Inflammatory macrophage treated with lipopolysaccharide for 1 hour (primary cell): Measurements from ENCODE around the gene IGSF21.

Source experiments
- DNase-seq, 2 donors: peaks; one replicate each; pipeline ENCODE4 v3.0.0-alpha.2; 2020 to 2022

IGSF21 gene

GRCh38 chr1:18148461-18148860 is 40.9 kb downstream of the IGSF21 start:
- DNase-seq: no peak

DNA sequence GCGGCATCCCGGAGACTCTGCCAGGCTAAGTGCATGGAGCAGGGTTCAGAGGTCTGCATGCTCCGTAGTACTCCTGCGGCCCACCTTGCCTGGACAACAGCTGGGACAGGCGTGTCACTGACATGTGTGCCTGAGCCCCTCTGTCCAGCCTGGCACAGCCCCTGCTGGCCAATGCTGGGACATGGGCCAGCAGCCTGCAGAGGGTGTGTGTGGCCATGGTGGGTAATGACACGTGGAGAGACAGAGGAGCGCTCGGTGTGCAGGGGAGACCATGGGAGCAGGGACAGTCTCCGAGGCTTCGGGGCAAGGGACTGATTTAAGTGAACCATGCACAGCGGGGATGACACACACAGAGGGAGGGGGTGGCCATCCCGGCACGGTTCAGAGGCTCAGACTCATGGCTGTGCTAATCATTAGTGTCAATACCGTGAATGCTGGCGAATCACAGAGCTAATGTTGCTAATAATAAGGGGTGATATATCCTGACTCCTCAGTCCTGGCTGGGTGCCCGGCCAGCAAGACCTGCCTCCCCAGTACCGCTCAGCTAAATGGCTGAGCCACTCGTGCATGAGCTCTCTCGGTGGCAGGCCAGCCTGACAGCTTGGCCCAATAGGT is 41.5 kb downstream of the IGSF21 start:
- no peak for DNase-seq

- no peak for DNase-seq
These were observed 44.0 kb downstream of the IGSF21 start for GRCh38 chr1:18151436-18152122.

DNA sequence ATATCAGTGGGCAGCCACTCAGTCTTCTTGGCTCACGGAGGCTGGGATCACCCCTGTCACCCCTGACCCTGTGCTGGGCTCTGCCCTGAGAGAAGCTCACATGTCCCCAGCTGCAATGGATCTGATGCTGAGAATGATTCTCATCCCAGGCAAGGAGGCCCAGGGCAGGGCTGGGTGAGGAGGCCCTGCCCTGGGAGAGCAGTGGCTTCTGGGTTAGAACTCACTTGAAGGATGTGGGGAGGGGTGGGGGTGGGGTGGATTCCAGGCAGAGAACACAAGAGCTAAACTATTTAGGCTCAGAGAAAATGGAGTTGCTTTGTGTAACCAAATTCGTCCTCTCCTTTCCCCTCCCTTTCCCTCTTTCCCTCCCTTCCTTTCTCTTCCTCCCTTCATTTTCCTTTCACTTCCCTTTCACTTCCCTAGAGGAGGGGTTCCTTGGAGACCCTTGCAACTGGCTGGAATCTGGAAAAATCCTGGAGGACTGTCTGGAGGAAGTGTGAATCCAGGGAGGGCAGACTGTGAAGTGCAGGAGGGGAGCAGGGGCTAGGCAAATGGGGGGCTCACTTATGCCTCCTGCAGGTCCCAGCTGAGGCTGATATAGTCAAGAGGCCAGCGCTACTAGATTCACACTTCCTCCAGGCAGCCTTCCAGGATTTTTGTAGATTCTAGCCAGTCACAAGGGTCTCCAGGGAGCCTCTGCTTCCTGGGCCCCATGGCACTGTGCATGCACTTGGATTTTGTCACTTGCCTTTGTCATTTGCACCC is 47.0 kb downstream of the IGSF21 start:
- DNase-seq: no peak

DNA sequence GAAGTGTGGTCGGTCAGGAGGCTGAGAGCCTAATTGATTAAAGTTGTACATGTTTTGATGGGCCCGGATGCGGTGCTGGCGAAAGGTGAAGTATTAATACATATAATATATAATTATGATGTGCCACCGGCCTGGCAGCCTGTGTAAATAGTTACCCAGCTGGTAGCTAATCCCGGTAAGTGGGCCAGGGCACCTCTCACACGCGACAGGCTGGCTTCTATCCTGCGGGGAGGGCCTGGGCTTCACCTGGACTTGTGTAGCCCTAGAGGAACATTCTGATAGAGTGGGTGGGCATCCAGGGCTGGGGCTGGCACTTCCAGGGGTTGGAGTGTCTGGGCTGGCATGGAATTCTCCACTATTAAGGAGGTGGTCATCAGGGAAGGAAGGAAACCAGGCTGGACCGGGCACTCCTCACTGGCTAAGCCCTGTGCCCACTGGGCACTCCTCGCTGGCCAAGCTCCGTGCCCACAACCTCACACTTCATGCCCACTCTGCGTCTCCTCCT is 48.3 kb downstream of the IGSF21 start:
- no peak for DNase-seq

DNA sequence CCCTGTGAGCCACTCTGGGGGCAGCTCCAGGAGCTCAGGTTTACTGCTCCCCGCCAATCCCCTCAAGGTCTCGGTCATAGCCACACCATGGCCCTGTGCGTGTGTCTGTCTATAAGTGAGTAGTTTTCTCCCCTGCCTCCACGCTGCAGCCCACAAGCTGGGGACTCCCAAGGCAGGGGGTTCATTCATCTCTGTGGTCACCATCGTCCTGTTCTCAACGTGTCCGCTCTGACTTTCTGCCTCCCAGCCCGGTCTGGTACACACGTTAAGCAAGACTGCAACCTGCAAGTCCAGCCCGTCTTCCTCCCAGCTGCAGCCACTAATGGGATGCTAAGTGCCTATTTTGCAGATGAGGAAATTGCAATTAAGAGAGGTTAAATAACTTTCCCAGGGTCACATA is 49.8 kb downstream of the IGSF21 start:
- no peak for DNase-seq

- DNase-seq: no peak
These were observed 50.4 kb downstream of the IGSF21 start for GRCh38 chr1:18157968-18158367.

- DNase-seq: no peak
These were observed 51.1 kb downstream of the IGSF21 start for GRCh38 chr1:18158714-18159113.

DNA sequence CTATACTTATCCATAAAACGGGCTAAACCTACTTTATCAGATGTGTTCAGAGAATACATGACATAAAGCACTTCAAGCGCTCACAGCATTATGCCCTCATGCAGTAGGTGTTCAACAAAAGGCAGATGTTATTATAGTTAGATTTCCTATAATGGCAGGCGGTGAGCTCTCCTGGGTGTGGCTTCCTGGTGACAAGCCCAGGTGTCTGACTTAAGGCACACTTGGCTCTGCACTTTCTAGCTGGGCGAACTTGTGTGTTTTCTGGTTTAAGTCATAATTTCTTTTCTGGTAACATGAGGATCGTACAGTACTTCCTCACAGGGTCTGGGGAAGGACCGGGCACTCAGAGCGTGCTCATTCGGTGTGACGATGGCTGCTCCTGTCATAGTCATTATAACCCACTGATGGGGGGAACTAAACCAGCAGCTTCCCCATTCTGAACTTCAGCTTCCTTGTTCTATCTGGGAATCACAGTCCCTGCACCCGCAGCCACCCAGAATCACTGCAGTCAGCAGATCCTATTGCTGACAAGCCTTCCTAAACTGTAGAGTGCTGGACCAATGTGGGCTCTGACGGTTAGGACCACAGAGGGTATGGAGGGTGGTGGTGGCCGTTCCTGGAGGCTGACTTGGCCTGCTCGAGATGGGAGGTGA is 52.8 kb downstream of the IGSF21 start:
- DNase-seq: peak; percentile 82

DNA sequence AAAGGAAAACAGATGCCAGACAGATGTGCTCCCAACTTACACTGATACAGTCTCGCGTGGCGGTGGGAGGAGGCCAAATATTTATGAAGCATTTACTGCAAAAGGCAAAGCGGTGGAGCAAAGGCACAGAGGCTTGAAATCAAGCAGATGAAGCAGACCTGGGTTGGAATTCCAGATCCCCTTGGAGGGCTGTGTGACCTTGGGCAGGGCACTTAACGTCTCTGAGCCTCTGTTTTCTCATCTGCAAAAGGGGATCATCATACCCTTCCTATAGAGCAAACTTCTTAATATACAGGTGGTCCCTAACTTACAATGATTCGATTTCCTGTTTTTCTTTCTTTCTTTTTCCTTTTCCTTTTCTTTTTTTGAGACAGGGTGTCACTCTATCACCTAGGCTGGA is 54.1 kb downstream of the IGSF21 start:
- no peak for DNase-seq

GRCh38 chr1:18165640-18166039 is 58.0 kb downstream of the IGSF21 start:
- peak; percentile 6 to 12 for DNase-seq

GRCh38 chr1:18166341-18166740 is 58.7 kb downstream of the IGSF21 start:
- DNase-seq: no peak

DNA sequence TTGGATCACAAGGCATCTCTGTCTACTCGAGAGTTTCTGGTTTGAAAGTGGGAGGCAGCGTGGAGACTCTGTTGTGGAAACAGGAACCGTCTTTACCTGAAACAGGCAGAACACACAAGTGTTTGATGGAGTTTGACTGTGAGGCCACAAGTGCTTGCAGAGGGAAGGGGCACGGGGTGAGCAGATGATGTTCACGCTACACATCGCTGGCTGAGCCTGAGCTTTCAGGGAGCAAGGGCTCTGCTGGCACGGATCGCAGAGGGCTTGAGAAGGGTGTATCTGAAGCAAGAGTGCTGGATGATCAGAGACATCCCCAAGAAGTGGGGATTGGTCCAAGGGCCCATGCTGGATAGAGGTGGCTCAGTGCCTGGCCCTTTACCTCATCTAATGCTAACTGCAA is 59.3 kb downstream of the IGSF21 start:
- DNase-seq: no peak

DNA sequence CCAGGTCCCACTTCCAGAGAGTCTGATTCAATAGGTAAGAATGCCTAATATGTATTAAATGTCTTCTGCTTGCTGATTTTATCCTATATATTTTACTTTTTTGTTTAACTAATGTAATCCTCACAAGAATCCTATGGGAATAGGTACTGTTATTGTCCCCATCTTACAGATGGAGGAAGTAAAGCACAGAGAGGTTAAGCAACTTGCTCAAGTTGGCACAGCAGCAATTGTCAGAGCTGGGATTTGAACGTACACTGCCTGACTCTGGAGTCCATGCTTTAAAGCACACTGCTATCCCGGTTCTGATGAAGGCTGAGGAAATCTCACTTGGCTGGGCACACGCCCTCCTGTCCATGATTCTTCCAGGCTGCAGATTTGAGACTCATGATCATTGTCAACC is 62.8 kb downstream of the IGSF21 start:
- DNase-seq: no peak

DNA sequence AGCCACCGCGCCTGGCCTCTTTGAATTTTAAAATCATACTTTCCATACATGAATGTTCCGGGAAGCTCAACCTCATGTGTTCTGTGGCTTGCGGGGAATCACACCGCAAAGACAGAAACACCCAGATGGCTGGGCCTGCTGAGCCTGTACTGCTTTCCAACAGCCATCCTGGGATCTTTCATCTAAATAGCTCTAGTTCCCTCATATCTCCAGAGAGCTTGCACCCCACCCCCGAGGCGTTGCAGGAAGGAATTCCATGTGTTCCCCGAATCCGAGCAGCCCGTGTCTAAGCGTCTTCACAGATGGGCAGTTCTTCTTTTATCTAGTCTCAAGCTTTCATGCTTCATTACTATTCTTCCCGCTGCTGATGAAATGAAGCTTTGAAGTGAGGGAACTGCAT is 66.4 kb downstream of the IGSF21 start:
- DNase-seq: no peak

DNA sequence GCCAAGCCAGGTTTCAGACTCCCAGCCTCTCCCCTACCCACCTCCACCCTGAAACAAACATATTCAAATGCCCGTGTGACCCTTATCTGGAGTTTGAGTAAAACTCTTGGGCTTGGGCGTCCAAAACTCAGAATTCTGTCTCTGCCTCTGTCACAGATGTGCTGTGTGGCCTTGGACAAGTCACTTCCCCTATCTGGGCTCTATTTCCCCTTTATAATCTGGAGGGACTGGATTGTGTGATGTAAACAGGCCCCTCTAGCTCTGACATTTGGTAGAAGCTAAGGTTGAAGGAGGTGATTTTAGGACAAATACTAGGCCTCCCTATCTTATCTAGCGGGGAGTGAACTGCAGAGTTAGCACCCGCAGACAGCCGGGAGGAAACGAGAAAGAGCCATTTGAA is 67.5 kb downstream of the IGSF21 start:
- DNase-seq: peak in 1 of 2 donors; percentile 10

DNA sequence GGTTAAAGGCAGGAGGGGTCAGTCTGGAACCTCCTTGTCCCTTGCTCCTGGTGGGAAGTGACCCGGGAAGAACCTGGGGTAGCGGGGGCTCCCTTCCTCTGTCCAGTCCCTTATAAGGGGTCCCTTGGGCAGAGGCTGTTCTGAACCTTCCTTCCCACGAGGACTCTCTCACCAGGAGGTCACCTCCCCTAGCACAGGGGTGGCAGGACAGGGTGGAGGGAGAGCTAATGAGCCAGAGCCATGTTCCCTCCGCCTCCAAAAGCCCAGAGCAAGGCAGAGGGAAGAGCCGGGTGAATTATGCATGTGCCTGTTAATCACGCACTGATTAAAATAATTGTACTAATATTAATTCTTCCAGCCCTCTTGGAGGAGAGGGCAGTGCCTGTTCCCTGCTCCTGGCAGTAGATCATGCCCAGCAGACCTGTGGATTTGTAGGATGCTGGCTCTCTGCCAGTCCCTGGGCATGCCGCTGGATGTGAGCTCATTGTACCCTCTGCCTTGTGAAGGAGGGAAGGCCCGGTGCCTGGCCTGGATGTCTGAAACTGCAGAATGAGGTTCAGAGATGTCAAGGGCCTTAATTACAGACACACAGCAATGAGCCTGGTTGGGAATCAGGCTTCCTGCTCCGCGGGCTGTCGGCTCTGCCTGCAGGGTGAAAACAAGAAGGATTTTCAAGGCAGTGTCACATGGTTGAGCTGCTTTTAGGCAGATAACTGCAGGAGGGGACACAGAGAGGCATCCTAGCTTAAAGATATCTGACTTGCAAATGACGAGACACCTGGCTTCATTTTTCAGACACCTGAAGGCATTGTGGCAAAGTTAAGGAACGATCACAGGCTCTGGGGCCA is 68.2 kb downstream of the IGSF21 start:
- DNase-seq: no peak

DNA sequence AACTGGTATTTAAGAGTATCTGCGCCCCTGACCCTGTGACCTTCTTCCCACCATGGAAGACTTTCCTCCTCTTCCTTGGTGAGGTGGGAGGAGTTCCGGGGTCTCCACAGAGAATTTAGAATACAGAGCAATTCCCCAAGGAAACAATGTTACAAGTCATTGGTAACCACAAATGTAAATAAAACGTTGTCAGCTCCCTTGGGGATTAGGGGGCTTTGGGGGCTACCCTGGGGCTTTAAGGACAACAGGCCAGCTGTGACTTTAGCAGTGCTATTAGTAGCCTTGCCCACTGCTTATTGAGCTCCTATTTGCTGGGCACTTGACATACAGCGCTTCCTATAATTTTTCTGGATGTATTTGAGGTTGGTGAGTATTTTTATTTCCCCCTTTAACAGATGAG is 69.0 kb downstream of the IGSF21 start:
- no peak for DNase-seq

- DNase-seq: peak; percentile 28 to 46
These were observed 70.5 kb downstream of the IGSF21 start for GRCh38 chr1:18178111-18178510.

DNA sequence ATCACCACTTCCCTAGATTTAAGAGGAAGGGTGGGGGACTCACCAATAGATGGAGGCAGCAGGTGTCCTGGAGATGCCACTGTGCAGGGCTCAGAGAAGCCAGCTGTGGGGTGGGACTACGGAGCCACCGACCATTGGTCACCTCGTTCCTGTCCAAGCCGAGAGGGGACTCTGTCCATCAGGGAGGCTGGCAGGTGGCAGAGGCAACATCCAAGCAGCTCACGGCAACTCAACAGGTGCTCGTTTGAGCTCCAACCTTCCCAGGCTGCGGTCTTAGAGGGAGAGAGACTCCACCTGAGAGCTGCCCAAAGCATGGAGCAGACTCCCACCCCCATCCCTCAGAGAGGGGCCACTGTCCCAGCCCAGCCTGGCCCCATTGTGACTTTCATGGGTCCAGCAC is 71.4 kb downstream of the IGSF21 start:
- DNase-seq: no peak

DNA sequence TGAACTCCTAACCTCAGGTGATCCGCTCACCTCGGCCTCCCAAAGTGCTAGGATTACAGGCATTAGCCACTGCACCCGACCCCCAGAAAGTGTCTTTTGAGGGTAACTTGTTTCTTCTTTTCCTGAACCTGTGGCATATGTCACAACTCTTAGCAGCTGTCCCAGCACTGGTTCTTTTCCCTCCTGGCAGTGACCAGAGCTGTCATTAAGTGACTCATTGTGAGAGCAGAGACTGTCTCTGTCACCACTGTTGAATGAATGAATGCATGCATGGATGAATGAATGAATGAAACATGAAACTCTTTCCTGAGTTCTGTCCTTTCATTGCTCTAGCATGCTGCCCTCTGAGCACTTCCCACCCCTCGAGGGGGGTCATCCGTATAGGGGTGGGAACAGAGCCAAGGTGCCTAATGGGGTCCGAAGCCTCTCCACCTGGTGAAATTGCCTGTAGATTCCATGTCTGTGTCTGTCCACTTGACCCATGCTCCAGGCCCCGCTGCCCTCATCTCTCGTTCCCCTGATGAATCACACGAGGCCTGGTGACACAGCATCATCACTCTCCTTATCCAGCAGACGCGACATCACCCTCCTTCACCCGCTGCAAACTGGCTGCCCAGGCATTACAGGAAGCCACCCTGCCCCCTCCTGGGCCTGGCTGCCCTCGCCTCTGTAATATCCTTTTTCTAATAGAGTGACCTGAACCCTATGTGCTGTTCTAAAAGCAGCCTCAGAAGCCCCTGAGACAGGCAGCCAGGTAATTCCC is 75.0 kb downstream of the IGSF21 start:
- DNase-seq: peak; percentile 40 to 69

DNA sequence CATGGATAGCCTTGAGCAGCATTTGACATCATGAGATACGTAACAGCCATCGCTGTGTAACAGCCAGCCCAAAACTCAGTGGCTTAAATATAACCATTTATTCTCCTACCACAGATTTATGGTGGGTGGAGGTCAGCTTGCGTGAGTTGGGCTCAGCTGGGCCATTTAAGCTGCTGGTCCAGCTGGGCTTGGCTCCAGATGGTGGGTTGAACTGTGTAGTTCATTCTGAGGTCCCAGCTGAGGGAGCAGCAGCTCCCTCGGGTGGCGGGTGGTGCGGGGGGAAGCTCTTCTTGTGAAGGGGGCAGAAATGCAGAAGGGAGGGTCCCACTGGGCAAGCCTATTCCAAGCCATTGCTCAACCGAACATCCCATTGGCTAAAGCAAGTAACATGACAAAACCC is 75.9 kb downstream of the IGSF21 start:
- no peak for DNase-seq
